Sigmoid colon (tissue), 7 donors: ENCODE results near the gene CDH22. TPM values are rescaled to one million over a fixed set of nuclear protein-coding genes. Genes with fewer than 3 reads are reported as not detected.

Experiments used
- DNase-seq: peaks from one replicate; pipeline ENCODE4 v3.0.0-alpha.2; 2019
- H3K27ac ChIP-seq, 4 donors: fragments of 200-600 bp; sonication (generic); one replicate each; pipeline ENCODE4 v1.5.1; 2016 to 2019; ENCODE audit warnings: mild to moderate bottlenecking in 1 of 4
- H3K27me3 ChIP-seq, 3 donors: fragments of 200-600 bp; sonication (generic); one replicate each; pipeline ENCODE4 v1.5.1; 2019; ENCODE audit warnings: mild to moderate bottlenecking in 1 of 3
- H3K36me3 ChIP-seq, 4 donors: fragments of 200-600 bp; sonication (generic); one replicate each; pipeline ENCODE4 v1.5.1; 2016 to 2019
- H3K4me1 ChIP-seq, 4 donors: fragments of 200-600 bp; sonication (generic); one replicate each; pipeline ENCODE4 v1.5.1; 2017 to 2019
- H3K4me3 ChIP-seq, 4 donors: fragments of 200-600 bp; sonication (generic); one replicate each; pipeline ENCODE4 v1.5.1; 2017 to 2019; ENCODE audit warnings: mild to moderate bottlenecking in 2 of 4, moderate library complexity in 1 of 4
- H3K9me3 ChIP-seq, 4 donors: fragments of 200-600 bp in 3 of 4; sonication (generic) in 3 of 4; one replicate each; pipeline versions ENCODE4 v1.5.1 to v1.6.1; 2013 to 2019
- EP300 ChIP-seq, 4 donors: sonication (generic); formaldehyde crosslinking; IDR thresholded peaks; one replicate each; pipeline ENCODE4 v1.6.1; 2017; ENCODE audit warnings: antibody characterized with exemption in 4 of 4
- POLR2A ChIP-seq, 2 donors: fragments of 450-650 bp; IDR thresholded peaks; one replicate each; pipeline ENCODE4 v1.6.1; 2016; ENCODE audit warnings: antibody characterized with exemption in 2 of 2, mild to moderate bottlenecking in 2 of 2, moderate library complexity in 2 of 2
- POLR2AphosphoS5 ChIP-seq, 4 donors: sonication (generic); formaldehyde crosslinking; IDR thresholded peaks; one replicate each; pipeline ENCODE4 v1.6.1; 2017; ENCODE audit warnings: antibody characterized with exemption in 4 of 4
- WGBS, 2 donors: extraction: QIAGEN DNeasy Blood & Tissue Kit; methylation state at CpG; one replicate each; pipeline ENCODE4 v1.1.7; 2013; 5-methylcytosine and 5-hydroxymethylcytosine counted together
- intact Hi-C: fragments of 100-400 bp; cut with DNase I; formaldehyde crosslinking; loops from one replicate; pipeline ENCODE4 v1.15.1; 2023
- polyA plus RNA-seq, 3 donors: library from polyadenylated mRNA; stranded (reverse); fragments of 200-250 nt; gene quantifications; one replicate each; pipeline ENCODE4 v1.2.3, GENCODE V29; 2013
- total RNA-seq, 4 donors: library from RNA; depleted of rRNA; stranded (reverse); fragments of >200 nt; gene quantifications; one replicate each; pipeline ENCODE4 v1.1.0, GENCODE V29; 2016
- TF ChIP-seq, protein P1 (sequence below), 4 experiments: fragments of 450-650 bp in 3 of 4; fragments of 200-600 bp in 1 of 4; IDR thresholded peaks; one replicate each; pipeline ENCODE4 v1.5.1; 2016 to 2019; ENCODE audit warnings: antibody characterized with exemption in 4 of 4, mild to moderate bottlenecking in 3 of 4, moderate library complexity in 2 of 4
- donor health status: healthy with polysubstance abuse.
- donor health status: Bipolar disorder and iron deficiency.
- donor health status: healthy.

The CDH22 gene
- total and polyA plus RNA-seq, 7 donors: 0.06 to 0.55 (median 0.41) TPM; not detected in 4

DNA sequence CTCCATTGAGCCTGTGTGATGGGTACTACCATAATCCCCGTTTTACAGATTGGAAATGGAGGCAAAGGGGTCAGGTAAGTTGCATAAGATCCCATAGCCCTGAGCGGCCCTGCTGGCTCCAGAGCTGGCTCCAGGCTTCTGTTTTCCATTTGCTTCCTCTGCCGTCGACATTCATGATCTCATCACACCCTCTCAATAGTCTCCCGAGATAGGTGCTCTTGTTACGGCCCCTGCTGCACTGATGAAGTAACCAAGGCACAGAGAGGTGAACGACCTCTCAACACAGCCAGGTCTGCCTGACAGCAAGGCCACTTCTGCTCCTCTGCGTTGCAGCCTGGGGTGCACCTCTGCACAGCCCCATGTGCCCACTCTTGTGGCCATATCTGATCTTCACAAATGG lies 16.9 kb downstream of the CDH22 start:
- H3K4me1 ChIP-seq: no peaks in the 10 kb centered on the region
- H3K36me3 ChIP-seq: no peaks in the 10 kb centered on the region
- no peaks in the 10 kb centered on the region for H3K9me3 ChIP-seq
- 49% methylated on average over 8 of the region's 8 CpGs for WGBS, 2 donors
- H3K4me3 ChIP-seq: no peak overlapping the region
- DNase-seq: no peak
- no peak overlapping the region for H3K27ac ChIP-seq
- TF ChIP-seq EP300 (IDR thresholded peaks at IDR 0.05) (no peak), POLR2AphosphoS5 (IDR thresholded peaks at IDR 0.05) (no peak), POLR2A (IDR thresholded peaks at IDR 0.05) (no peak)
- TF ChIP-seq, protein P1, sequence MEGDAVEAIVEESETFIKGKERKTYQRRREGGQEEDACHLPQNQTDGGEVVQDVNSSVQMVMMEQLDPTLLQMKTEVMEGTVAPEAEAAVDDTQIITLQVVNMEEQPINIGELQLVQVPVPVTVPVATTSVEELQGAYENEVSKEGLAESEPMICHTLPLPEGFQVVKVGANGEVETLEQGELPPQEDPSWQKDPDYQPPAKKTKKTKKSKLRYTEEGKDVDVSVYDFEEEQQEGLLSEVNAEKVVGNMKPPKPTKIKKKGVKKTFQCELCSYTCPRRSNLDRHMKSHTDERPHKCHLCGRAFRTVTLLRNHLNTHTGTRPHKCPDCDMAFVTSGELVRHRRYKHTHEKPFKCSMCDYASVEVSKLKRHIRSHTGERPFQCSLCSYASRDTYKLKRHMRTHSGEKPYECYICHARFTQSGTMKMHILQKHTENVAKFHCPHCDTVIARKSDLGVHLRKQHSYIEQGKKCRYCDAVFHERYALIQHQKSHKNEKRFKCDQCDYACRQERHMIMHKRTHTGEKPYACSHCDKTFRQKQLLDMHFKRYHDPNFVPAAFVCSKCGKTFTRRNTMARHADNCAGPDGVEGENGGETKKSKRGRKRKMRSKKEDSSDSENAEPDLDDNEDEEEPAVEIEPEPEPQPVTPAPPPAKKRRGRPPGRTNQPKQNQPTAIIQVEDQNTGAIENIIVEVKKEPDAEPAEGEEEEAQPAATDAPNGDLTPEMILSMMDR (IDR thresholded peaks at IDR 0.05): no peak
- peaks cover 0 to 68% (median 27%) of the 10 kb centered on the region in 3 donors for H3K27me3 ChIP-seq
- intact Hi-C loops: no loop called here

DNA sequence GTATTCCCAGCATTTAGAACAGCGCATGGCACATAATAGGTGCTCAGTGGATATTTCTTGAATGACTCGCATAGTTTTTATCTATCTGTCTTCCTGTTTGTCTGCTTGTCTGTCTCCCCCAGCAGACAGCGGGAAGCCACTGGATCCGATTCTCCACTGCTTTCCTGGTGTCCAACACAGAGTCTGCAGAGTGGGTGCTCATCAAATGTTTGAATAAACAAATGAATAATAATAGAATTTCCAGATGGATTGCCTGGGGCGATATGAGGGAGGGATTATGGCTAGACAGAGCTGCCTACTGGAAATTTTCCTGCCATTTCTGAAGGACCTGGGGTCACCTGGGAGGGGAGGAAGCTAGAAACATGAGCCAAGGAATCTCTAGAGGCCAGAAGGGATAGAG lies 18.9 kb downstream of the CDH22 start:
- intact Hi-C loops: no loop called here
- no peak overlapping the region for H3K27ac ChIP-seq
- TF ChIP-seq EP300 (IDR thresholded peaks at IDR 0.05) (no peak), POLR2AphosphoS5 (IDR thresholded peaks at IDR 0.05) (no peak), POLR2A (IDR thresholded peaks at IDR 0.05) (no peak)
- TF ChIP-seq, protein P1 (IDR thresholded peaks at IDR 0.05): no peak
- no peaks in the 10 kb centered on the region for H3K4me1 ChIP-seq
- no peak for DNase-seq
- H3K4me3 ChIP-seq: no peak overlapping the region
- 71 to 74% methylated on average over 5 of the region's 5 CpGs for WGBS, 2 donors
- no peaks in the 10 kb centered on the region for H3K36me3 ChIP-seq
- peaks cover 0 to 66% (median 27%) of the 10 kb centered on the region in 3 donors for H3K27me3 ChIP-seq
- no peaks in the 10 kb centered on the region for H3K9me3 ChIP-seq

DNA sequence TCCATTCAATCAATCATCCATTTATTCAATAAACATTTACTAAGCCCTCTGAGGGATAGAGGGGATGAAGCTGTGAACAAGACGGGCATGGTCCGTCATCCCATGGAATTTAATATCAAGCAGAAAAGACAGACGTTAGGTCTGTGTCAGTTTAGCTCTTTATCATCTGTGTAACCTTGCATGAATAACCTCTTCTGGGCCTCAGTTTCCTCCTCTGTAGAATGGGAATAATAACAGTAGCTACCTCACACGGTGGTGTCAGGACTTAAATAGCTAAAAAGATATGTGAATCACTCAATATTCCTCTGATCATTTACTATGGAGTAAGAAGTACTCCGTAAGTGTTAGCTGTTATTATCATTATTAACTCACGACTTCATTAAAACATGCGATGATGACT lies 21.3 kb downstream of the CDH22 start:
- Histone ChIP-seq H3K9me3 (no peaks in the 10 kb centered on the region), H3K4me1 (no peaks in the 10 kb centered on the region), H3K36me3 (no peaks in the 10 kb centered on the region), H3K27ac (no peak overlapping the region), H3K4me3 (no peak overlapping the region), H3K27me3 (peaks cover 0 to 52% (median 12%) of the 10 kb centered on the region in 3 donors)
- no peak for DNase-seq
- 78 to 84% methylated on average over 7 of the region's 7 CpGs for WGBS, 2 donors
- no peak for TF ChIP-seq EP300 (IDR thresholded peaks at IDR 0.05)
- TF ChIP-seq, protein P1 (IDR thresholded peaks at IDR 0.05): no peak
- no peak for TF ChIP-seq POLR2AphosphoS5 (IDR thresholded peaks at IDR 0.05)
- no peak for TF ChIP-seq POLR2A (IDR thresholded peaks at IDR 0.05)
- intact Hi-C loops: no loop called here

DNA sequence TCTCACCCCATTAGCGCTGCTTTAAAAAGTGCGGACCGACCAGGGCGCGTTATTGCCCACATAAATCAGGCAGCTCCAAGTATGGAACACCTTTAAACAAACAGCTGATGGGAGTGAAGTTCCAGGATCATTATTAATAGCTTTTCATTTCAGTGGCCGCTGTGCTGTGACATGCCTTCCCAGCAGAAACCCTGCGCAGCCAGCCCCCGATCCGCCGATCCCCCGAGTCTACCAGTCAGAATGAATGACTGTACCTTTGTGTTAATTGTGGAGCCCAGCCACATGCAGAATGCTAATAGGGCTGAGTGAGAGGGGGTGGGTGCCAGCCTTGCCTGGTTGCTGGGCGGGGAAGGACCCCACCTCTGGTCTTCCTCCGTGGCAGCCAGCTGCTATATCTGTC lies 21.9 kb downstream of the CDH22 start:
- WGBS, 2 donors: 61 to 73% methylated on average over 13 of the region's 13 CpGs
- Histone ChIP-seq H3K9me3 (no peaks in the 10 kb centered on the region), H3K27me3 (peaks cover 0 to 51% (median 12%) of the 10 kb centered on the region in 3 donors), H3K4me3 (no peak overlapping the region), H3K27ac (no peak overlapping the region), H3K36me3 (no peaks in the 10 kb centered on the region), H3K4me1 (no peaks in the 10 kb centered on the region)
- DNase-seq: no peak
- intact Hi-C loops: no loop called here
- TF ChIP-seq EP300 (IDR thresholded peaks at IDR 0.05): no peak
- no peak for TF ChIP-seq POLR2A (IDR thresholded peaks at IDR 0.05)
- TF ChIP-seq POLR2AphosphoS5 (IDR thresholded peaks at IDR 0.05): no peak
- TF ChIP-seq, protein P1 (IDR thresholded peaks at IDR 0.05): no peak

DNA sequence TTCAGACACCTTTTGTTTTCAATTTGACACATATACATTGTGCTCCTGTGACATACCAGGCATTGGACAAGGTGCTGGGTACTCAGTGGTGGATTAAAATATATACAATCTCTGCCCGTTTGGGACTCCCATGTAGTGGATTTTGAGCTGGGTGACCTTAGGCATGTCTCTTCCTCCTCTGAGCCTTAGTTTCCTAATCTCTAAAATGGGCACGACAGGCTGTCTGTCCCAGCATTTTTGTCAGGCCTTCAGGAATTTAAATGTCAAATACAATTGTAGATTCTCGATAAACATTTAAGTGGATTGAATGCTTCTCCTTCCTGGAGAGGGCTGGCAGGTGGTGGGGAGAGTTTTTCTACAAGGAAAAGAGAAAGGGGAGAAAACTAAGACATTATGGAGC lies 22.6 kb downstream of the CDH22 start:
- no peak overlapping the region for H3K27ac ChIP-seq
- intact Hi-C loops: no loop called here
- no peak for DNase-seq
- peaks cover 0 to 48% (median 12%) of the 10 kb centered on the region in 3 donors for H3K27me3 ChIP-seq
- H3K4me3 ChIP-seq: no peak overlapping the region
- no peaks in the 10 kb centered on the region for H3K4me1 ChIP-seq
- H3K36me3 ChIP-seq: no peaks in the 10 kb centered on the region
- H3K9me3 ChIP-seq: no peaks in the 10 kb centered on the region
- 68 to 78% methylated on average over 3 of the region's 3 CpGs for WGBS, 2 donors
- TF ChIP-seq POLR2AphosphoS5 (IDR thresholded peaks at IDR 0.05): no peak
- no peak for TF ChIP-seq EP300 (IDR thresholded peaks at IDR 0.05)
